Astrocyte (in vitro differentiated cells and primary cell): ENCODE measurements around the gene MEPCE.

ENCODE experiments used
- EZH2 ChIP-seq: IDR thresholded peaks from 2 replicates; pipeline ENCODE4 v1.6.1; 2012; ENCODE audit warnings: mild to moderate bottlenecking, low read length, inconsistent platforms; ENCODE audit not compliant: insufficient read depth
- TF ChIP-seq, protein P1 (sequence below): IDR thresholded peaks from 2 replicates; pipeline ENCODE4 v1.5.1; 2011; ENCODE audit warnings: low read depth, mild to moderate bottlenecking, inconsistent platforms, low read length, moderate library complexity; ENCODE audit not compliant: insufficient read depth

GRCh38 chr7:100471021-100471420 is 41.4 kb downstream of the MEPCE start:
- no peak for TF ChIP-seq EZH2
- TF ChIP-seq, protein P1, sequence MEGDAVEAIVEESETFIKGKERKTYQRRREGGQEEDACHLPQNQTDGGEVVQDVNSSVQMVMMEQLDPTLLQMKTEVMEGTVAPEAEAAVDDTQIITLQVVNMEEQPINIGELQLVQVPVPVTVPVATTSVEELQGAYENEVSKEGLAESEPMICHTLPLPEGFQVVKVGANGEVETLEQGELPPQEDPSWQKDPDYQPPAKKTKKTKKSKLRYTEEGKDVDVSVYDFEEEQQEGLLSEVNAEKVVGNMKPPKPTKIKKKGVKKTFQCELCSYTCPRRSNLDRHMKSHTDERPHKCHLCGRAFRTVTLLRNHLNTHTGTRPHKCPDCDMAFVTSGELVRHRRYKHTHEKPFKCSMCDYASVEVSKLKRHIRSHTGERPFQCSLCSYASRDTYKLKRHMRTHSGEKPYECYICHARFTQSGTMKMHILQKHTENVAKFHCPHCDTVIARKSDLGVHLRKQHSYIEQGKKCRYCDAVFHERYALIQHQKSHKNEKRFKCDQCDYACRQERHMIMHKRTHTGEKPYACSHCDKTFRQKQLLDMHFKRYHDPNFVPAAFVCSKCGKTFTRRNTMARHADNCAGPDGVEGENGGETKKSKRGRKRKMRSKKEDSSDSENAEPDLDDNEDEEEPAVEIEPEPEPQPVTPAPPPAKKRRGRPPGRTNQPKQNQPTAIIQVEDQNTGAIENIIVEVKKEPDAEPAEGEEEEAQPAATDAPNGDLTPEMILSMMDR: no peak
